Subcutaneous adipose tissue (tissue), 4 donors: Measurements from ENCODE around the gene ADGRD2. TPM values are rescaled to one million over a fixed set of nuclear protein-coding genes. Genes with fewer than 3 reads are reported as not detected.

ENCODE experiments used
- CTCF ChIP-seq: fragments of 450-650 bp; IDR thresholded peaks from one replicate; pipeline ENCODE4 v1.5.1; 2016; ENCODE audit warnings: low read depth, mild to moderate bottlenecking, control low read depth, antibody characterized with exemption, moderate library complexity
- total RNA-seq, 4 donors: library from RNA; depleted of rRNA; stranded (reverse); fragments of >200 nt; gene quantifications; one replicate each; pipeline ENCODE4 v1.1.0, GENCODE V29; 2016

Gene ADGRD2
- total RNA-seq, 4 donors from 2014 or later = not detected

- TF ChIP-seq CTCF = no peak
Observed at GRCh38 chr9:124447297-124447661, 3.0 kb upstream of the ADGRD2 start.

- no peak for TF ChIP-seq CTCF
Observed at GRCh38 chr9:124448019-124448418, 2.2 kb upstream of the ADGRD2 start.

GRCh38 chr9:124449381-124450151 lies 685 bp upstream of the ADGRD2 start:
- TF ChIP-seq CTCF = no peak

- TF ChIP-seq CTCF = no peak
Observed at GRCh38 chr9:124450931-124451661, 845 bp downstream of the ADGRD2 start.

GRCh38 chr9:124452326-124452725 lies 2.1 kb downstream of the ADGRD2 start:
- TF ChIP-seq CTCF = no peak

- no peak for TF ChIP-seq CTCF
Observed at GRCh38 chr9:124452841-124453585, 2.8 kb downstream of the ADGRD2 start.
